Stimulated activated CD4-positive, alpha-beta T cell treated with anti-CD3 and anti-CD28 coated beads, TNF-alpha, amount 100 ng/mL, for 4 hours (primary cell): ENCODE measurements around the gene CISTR.
"Not testable (repeated sequence)": the region's sequence is repeated elsewhere in the genome, so short reads cannot be mapped to it uniquely, and the experiment has no call there.

Experiments
- DNase-seq, 3 experiments: peaks; one replicate each; pipeline ENCODE4 v3.0.0-alpha.2; 2020; ENCODE audit warnings: low read depth in 3 of 3

CISTR gene

DNA sequence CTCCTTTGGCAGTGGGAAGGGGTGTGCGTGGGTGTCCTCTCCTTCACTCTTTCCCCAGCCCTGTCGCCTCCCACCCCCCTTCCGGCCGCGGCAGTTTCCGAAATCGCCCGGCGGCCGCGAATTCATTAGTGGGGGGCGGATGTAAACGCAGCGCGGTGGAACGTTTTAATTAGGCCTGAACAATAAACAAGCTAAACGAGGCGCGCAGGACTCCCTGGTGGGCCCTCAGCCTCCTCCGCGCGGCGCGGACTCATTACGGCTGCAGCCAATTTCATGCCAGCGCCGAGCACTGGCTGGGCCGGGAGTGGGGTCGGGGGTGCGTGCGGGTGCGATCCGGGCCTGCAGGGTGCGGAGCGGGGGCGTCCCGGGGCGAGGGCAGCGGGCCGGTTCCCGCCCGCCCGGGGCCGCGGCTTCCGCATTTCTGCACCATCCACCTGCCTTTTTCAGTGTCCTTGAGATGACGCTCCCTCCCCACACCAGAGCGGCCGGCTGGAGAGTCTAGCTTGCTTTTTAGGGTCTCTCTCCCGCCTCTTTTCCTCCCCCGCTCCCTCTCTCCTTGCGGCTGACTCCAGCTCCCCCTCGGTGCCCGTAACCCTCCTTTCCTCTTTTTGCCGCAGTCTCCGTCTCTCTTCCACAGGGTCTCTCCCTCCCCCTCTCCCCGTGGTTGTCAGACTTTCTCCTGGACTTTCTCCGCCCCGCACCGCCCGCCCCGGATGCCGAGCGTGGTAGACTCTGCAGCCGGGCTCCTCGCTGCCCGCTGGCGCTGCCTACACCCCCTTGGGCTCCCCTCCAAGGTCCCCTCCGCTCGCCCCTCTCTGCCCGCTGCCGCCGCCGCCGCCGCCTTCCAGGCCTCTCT is at the start of gene CISTR:
TSS of gene CISTR (minus strand) at position 644 of the 856 bp plus-strand sequence.
- no peak for DNase-seq

DNA sequence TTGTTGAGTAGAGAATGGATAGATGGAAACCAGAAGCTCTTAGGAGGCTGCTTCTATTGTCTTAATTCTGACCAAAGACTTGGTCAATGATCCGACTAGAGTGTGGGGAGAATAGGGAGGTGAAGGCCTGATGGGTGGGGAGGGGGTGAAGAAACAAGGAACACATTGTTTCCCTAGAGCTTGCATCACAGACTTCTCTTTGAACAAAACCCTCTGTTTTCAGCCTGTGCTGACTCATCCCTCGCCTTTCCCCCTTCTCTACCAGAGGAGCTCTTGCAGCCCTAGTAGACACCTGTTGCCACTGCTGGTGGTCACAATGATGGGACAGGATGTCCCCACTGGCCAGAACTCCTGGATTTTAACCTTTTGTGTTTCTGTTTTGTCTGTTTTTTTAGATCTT is 46.8 kb upstream of the CISTR start:
- DNase-seq = no peak

DNA sequence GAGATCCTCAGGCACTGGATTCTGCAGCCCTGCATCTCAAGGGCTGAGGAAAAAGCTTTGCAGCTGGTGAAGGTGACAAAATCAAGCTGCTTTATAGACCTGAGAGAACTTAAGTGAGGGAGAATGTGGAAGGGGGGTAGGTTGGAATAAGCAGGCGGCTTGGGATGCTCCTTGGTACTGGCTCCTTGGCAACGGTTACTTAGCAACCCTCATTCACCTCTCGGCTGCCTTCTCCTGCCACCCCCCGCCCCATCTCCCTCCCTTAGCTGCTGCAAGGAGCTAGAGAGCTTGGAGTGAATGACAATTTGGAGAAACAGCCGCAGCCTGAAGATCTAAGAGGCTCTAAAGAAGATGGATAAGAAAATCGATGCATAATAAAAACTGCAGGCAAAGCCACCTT is 44.1 kb upstream of the CISTR start:
- no peak for DNase-seq

DNA sequence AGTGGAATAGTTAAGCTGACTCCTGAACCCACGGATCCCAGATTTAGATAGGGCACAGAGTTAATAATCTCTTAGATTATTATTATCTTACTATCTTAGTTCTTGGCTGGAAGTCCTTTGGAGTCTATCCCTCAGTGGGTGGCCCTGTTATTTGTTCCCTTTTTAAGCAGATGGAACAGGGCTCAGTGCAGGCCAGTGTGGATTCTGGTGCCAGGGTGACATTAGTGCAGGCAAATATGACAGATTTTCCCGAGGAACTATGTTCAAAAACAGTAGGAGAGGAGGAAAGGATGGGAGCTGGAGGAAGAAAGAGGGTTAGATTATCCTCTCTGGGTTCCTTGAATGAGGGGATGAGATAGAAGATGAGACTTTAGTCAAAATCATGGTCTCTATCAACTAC is 41.4 kb upstream of the CISTR start:
- no peak for DNase-seq

DNA sequence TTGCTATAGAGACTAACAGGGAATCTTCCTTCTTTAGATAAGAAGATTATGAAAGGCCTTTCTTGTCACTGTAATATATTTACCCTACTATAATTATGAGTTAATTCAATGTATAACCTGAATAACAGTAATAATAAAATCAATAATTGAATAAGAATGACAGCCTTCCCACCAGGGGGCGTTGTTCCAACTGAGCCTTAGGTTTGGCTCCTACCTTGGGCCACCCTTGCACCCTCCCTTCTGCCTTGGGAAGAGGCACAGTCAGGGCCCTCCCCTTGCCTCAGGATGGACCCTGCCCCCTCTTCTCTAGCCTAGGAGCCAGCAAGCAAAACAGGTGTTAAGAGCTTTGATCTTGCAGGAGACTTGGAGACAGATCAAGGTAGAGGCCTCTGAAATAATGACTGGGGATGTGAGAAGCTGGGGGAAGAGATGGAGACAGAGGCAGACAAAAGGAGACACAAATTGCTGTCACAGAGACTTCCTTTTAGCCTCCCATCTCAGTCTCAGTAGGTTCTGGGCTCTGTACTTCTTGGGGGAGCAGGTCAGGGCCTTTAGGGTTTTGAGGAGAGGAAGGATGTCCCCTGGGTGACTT is 40.1 kb upstream of the CISTR start:
- peak; percentile 0 to 5 (median 4) for DNase-seq

DNA sequence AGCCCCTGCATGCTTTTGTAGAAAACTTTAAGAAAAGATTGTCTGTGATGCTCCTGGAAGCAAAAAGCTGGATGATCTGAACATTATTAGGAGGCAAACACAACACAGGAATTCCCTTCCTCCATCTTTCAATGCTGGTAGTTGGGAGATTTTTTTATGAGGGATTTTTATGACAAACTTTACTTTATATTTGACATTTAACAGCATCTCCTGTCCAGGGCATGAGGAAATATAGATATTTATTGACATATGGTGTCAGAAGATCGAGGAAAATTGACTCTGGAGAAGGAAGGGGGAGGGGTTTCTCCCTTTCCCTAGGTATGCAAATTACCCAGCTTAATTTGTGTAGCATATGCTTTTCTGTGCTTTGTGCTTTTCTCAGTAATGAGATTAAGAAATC is 37.8 kb upstream of the CISTR start:
- DNase-seq = no peak

DNA sequence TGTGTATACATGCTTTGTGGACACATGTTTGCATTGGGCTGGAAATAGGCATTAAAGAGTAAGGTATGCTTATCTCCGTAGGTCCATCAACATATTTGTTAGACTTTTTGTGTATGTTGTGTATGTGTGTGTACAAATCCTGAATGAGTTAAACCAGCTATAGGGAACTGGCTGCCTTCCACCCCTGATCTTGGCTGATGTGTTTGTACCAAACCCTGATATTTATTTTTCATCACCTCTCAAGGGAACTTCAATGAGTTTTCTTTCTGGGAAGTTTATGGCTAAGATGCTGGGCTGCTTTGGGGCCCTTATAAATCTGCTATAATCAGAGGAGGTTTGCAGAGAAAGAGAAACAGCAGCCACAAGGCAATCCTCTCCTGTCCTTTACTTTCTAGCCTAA is 37.1 kb upstream of the CISTR start:
- DNase-seq = no peak

DNA sequence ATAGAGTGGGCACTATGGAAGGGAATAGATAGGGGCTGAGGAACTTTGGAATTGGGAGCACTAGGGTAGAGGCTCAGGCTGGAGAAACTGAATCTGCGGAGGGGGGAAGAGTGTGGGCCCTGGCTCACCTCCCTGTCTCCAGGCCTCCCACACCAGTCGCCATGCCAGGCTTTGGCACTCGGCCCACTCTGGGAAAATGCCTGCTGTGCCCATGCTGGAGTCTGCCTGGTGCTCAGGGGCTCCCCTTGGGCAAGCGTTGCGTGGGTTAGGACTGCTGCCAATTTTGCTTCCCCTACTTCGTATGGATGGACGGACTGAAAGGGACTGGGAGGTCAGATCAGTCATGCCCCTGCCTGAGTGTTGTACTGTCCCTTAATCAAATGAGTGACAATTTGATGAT is 34.6 kb upstream of the CISTR start:
- no peak for DNase-seq

DNA sequence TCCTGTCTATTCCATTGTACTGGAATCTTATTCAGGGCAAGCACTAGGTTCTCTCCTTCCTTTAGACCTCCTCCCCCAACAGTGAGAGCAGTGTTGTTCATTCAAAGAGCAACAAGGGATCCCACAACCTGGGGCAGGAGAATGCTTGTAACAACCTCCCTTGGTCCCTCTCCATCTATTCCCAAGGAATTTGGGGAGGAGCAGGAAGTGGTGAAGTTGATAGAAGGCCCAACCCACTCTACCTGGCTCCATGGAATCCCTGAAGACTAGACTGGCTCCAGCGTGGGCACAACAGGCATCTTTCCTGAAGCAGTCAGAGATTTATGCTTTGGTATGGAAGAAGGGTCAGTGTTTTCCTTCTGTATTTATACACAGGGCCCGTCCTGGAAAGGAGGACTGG is 33.4 kb upstream of the CISTR start:
- DNase-seq = no peak

DNA sequence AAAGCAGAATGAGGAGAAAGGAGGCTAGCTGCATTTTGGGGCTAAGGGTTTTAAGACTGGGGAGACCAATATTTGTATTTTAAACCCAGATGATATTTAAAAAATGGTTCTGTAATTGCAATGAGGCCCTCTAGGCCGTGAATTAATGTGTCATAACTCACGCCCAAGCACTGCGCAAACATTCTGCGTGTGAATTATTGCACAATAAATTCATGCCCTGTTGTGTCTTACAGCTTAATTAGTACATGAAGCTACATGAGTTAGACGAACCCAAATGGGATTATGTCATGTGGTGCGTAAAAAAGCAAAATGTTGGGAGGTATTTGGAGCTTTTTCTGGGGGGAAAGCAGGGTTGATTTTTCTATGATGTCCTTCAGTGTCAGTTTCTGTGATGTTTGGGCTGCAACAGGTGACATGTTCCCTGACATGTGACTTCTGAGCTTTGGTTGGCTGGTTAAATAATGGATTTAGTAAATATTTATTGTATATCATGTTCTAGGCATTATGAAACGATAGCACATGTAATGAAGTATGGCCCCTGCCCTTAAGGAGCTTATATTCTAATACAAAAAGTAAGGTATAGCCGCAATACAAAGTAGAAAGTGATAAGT is 30.4 kb upstream of the CISTR start:
- no peak for DNase-seq

DNA sequence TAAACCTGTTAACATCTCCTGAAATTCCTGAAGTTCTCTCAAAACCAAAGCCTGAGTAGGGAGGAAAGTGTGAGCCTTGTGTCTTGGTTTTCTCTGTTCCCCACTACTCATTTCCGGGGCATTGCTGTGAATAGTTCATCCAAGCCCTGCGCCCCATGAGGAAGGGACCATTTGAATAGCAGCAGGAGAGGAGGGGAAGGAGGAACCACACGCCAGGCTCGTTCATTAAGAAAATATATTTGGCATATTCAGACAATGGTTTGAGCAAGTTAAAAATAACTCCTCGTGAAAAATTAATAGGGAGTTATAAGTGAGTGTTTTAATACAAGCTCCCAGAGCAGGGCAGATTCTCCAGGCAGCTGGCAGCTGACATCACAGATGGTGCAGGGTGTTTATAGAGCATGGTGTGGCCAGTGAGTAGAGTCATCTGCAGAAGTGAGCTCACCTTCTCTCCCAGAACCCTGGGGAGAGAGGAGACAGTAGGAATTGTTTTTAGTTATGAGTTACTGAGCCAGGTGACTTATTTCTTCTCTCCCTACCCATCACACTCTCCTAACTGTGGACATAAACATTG is 29.5 kb upstream of the CISTR start:
- DNase-seq = no peak

DNA sequence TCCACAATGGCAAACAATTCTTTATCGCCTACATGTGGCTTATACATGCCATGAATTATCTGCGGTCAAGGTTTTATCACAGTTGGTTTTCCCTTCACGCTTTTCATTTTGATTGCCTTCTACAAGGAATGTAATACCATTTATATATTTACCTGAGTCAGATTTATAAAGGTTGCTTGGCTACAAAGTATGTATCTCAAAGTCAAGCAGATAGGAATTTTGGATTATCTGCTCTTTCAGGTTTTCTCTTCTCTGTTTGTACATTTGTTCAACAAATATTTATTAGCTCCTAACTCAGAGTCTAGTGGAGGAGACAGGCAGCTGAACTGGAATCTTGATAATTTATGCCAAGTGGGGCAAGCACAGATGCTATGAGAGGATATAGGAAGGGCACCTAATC is 28.5 kb upstream of the CISTR start:
- DNase-seq = no peak

DNA sequence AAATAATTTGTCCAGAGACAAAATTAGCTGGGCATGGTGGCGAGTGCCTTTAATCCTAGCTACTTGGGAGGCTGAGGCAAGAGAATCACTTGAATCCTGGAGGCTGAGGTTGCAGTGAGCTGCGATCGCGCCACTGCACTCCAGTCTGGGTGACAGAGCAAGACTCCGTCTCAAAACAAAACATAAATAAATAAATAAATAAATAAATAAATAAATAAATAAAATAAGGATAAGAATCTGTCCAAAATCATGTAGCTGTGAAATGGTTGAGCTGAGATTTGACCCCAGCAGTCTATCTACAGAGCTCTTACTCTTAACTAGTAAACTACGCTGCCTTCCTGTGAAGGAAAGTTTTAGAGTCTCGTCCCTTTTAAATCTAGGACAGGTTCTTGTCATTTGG is 27.9 kb upstream of the CISTR start:
- not testable (repeated sequence) for DNase-seq

DNA sequence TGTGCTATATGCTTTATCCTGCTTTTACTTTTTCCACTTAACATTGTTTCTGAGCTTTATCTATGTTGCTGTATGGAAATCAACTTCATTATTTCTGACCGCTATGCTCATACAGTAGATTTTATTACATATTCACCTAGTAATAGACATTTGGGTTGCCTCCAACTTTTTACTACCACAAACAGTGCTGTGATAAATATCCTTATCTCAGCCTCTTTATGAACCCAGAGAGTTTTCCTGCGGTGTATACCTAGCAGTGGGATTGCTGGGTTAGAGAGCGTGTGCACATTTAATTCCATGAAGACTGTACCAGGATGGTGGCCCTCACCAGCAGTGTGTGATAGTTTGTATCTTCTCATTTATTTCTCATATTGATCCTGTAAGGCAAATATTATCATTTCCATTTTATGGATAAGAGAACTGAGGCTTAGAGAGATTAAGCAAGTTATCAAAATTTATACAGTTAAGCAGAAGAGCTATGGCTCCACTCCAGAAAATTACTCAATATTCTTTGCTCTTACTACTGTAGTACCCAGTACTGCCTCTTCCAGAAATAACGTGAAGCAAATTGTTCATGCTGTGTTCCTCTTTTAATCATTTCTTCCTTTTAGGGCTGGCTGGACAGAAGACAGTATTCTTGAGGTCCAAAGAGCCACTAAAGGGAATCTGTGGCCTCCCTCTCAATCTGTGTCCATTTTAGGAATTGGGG is 26.3 kb upstream of the CISTR start:
- DNase-seq = no peak

DNA sequence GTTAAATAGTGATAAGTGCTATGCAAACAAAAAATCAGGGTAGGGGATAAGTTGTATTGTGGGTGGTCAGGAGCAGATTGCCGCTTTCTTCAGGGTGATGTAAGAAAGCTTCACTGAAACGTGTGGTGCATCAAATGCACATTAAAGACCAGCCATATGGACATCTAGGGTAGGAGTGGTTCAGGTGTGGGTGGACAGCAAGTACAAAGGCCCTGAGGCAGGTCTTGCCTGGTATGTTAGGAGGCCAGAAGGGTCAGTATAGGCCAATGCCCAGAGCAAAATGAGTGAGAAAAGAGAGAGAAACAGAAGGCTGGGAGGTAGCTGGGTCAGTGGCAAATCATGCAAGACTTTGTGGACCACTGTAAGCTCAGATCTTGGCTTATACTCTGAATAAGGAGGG is 25.6 kb upstream of the CISTR start:
- DNase-seq = no peak

DNA sequence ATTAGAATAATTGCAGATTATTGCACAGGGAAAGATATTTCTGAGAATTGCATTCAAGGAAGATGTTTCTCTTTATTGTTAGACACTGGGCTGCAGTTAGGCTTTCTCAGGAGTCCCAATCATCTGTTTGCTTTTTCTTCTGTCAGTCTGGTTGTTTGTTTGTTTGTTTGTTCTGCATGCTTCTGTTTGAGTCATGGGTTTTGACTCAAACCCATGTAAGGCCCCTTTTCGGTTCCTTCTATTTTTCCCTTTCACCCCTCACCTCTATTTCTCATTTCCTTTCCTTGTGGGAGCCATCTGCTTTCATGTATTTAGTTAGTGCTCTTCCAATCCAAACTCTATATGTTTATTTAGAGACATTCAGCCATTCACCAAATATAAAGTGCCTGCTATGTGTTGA is 25.1 kb upstream of the CISTR start:
- DNase-seq = no peak

DNA sequence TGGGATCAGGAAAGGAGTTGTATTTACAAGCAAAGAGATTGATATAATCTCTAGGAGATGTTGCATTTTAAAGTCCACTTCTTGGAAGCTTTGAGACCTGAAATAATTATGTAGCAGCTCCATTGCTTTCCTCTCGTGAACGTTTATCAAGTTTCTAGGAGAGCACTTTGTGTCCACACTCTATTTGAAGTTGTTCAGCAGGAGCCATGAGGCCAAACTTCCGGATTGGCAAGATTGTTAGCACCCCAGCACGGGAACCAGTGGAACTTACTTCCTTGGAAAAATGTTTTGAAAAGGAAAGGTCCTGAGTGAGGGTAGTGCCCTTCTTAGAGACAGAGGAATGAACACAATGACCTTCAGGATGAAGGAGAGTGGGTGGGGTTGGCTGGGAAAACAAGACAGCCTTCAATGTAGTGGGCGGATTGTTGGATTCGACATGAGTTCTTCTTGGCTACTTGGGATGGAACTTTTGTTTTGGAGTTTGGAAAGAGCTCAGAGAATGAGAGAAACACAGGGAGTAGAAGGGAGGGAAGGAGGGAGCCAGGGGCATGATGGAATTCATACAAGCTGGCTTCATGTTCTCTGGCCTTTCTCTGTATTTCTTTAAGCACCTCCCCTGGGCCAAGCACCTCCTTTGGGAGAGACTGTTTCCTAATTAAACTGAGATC is 23.8 kb upstream of the CISTR start:
- DNase-seq = no peak

DNA sequence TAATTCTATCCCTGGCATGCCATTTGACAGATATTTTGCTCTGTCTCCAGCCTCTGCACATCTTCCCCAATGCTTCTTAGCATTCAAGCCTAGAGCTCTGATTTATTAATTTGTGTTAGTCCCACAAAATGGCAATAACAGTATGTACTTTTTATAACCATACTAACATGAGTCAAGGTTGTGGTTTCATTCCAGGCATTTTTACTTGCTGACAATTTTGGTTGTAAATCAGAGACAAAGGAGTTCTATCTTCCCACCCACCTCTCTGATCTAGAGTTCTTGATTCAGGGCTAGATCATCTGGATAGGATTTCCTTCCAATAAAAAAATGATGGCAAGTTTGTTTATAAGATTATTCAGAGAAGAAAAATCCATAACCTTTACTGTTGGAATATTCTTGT is 18.5 kb upstream of the CISTR start:
- DNase-seq = no peak

DNA sequence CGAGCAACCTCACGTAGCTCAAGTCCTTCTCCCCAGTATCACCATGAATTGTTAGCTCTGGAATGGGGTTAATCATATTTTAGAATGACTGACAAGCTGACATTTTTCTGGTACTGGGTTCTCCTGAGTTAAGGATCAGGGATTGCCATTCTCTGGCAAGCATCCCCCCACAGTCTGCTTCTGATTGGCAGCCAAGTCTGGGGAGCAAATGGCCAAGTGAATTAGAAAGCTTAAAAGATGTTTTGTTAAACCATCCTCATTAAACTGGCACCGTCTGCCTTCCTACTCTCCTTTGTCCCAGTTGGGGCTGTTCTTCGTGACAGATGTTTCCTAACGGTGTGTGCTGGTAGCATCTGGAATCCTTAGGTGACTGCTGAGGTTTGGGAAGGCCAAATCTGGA is 17.2 kb upstream of the CISTR start:
- no peak for DNase-seq

DNA sequence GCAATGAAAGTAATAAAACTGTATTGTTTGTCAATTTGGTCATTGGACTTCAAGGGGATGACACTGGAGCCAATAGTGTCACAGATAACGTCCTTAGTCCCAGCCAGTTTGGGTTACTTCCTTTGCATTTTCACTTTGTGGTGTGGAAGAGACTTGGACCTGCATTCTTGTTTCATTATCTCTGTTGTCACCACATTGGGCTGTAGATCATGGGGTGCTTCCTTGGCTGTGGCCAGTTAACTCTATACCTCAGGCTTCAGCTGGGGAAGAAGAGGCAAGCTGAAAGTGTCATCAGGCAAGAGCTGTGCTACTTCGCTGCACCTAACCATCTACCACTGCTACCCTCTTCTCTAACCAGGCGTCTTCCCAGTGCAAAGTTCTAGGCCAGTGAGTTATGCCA is 15.1 kb upstream of the CISTR start:
- DNase-seq = no peak

DNA sequence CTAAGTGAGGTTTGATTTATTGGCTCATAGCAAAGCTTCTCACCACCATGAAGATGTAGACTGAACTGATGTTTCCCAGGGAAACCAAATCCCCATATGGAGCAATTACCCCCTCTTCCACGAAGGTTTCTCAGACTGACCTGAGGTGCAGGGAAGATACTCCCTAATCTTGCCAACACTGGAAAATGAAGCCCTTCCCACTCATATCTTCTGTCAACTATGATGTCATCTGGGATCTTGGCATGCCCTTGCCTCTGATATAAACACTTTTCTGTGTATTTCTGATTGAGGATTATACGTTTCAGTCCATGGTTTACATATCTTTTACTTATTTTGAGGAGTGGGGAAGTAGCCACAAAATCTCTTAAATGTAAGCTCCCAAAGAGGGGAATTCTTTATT is 14.1 kb upstream of the CISTR start:
- DNase-seq = no peak

DNA sequence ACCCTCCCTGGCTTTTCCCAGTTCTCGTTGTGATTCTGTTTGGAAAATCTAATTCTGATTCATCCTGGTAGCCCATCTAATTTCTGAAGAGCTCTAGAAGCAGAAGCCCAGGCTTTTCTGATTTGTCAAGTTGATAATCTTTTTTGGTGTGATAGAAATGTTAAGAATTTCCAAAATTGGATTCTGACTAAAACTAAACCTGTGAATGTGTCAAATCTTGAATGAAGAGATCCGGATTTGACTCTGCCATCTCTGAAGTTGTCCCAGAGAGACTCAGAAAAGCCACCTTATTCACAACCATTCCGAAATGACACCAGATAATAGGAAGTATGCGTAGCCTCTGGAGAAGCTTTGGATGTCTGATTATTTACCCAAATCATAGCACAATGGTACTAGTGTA is 12.8 kb upstream of the CISTR start:
- no peak for DNase-seq
